OCI-LY3 (cell line): Measurements from ENCODE around the gene RUBCN.
"Not testable (repeated sequence)": the region's sequence is repeated elsewhere in the genome, so short reads cannot be mapped to it uniquely, and the experiment has no call there.

Source experiments
- EZH2phosphoT487 ChIP-seq: fragments of 200-600 bp; shearing (Covaris generic); IDR thresholded peaks from 2 replicates; pipeline ENCODE4 v1.6.1; 2018; ENCODE audit warnings: antibody characterized with exemption, mixed run types, low read depth
- TF ChIP-seq, protein P1 (sequence below): fragments of 200-600, 300-600 bp; sonication (generic); IDR thresholded peaks from 2 replicates; pipeline ENCODE4 v1.5.1; 2014; ENCODE audit warnings: antibody characterized with exemption, low read length, low read depth

DNA sequence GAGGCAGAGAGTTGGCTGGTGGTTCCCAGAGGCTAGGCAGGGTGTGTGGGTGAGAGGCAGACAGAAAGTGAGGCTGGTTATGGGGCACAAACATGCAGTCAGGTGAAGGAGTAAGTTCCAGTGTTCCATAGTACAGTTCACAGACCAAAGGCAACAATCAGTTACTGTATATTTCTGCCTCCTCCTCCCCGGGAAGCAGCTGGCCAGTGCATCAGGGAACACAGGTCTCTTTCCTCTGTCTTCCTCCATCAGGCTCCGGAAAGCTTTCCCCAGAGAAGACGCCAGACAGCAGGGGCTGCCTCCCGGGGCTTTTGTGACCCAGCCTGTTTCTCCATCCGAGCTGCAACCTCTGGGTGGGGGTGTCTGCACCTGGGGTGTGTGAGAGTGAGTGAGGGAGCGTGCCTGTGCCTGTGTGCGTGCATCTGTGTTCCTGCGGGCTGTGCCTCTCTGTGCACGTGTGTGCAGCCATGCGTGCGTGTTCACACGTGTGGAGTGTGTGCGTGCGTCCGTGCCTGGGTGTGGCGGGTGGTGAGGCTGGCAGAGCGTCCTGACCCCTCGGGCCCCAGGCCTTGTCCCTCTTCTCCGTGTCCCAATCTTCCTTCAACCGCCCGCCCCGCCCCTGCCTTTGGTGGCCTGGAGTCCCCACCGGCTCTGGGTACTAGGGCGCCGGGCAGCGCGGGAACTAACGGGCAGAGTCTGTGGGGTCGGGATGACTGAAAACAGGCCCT, 72.1 kb downstream of the RUBCN start:
- TF ChIP-seq, protein P1, sequence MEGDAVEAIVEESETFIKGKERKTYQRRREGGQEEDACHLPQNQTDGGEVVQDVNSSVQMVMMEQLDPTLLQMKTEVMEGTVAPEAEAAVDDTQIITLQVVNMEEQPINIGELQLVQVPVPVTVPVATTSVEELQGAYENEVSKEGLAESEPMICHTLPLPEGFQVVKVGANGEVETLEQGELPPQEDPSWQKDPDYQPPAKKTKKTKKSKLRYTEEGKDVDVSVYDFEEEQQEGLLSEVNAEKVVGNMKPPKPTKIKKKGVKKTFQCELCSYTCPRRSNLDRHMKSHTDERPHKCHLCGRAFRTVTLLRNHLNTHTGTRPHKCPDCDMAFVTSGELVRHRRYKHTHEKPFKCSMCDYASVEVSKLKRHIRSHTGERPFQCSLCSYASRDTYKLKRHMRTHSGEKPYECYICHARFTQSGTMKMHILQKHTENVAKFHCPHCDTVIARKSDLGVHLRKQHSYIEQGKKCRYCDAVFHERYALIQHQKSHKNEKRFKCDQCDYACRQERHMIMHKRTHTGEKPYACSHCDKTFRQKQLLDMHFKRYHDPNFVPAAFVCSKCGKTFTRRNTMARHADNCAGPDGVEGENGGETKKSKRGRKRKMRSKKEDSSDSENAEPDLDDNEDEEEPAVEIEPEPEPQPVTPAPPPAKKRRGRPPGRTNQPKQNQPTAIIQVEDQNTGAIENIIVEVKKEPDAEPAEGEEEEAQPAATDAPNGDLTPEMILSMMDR, result not testable (repeated sequence)
- TF ChIP-seq EZH2phosphoT487, result not testable (repeated sequence)
